Activated B cell treated with CpG ODN at 0.5 μM for 24 hours (primary cell): ENCODE data around the gene MTHFS. TPM values are rescaled to one million over a fixed set of nuclear protein-coding genes. Genes with fewer than 3 reads are reported as not detected.

Experiments
- ATAC-seq: fragments of 200-7000 bp; cut with Tn5 transposase; one replicate; pipeline ENCODE4 v1.10.0; 2021; ENCODE audit warnings: low read depth, mild to moderate bottlenecking, moderate library complexity
- CTCF ChIA-PET: fragments of 350-600 bp; sonication (Branson Sonifier 250); formaldehyde crosslinking; loops from one replicate; lab custom pipeline; 2021; ENCODE audit warnings: antibody characterized with exemption; lab: Charles Lee
- POLR2A ChIA-PET: fragments of 350-600 bp; sonication (Branson Sonifier 250); formaldehyde crosslinking; loops from one replicate; lab custom pipeline; 2021; ENCODE audit warnings: antibody characterized with exemption; lab: Charles Lee
- DNase-seq: peaks from one replicate; pipeline ENCODE4 v3.0.0; 2022
- H3K27ac Mint-ChIP-seq: one replicate; pipeline ENCODE4 v1.8.0; 2020; ENCODE audit warnings: mixed read lengths
- H3K27me3 Mint-ChIP-seq: one replicate; pipeline ENCODE4 v1.8.0; 2021; ENCODE audit warnings: mixed read lengths
- H3K36me3 Mint-ChIP-seq: one replicate; pipeline ENCODE4 v1.8.0; 2021; ENCODE audit warnings: low read depth, mixed read lengths
- H3K4me1 Mint-ChIP-seq: one replicate; pipeline ENCODE4 v1.8.0; 2021; ENCODE audit warnings: mixed read lengths
- H3K4me3 Mint-ChIP-seq: one replicate; pipeline ENCODE4 v1.8.0; 2020; ENCODE audit warnings: mild to moderate bottlenecking, mixed read lengths
- H3K9me3 Mint-ChIP-seq: one replicate; pipeline ENCODE4 v1.8.0; 2020; ENCODE audit warnings: mixed read lengths
- CTCF ChIP-seq: fragments of 200-600 bp; IDR thresholded peaks from one replicate; pipeline ENCODE4 v1.8.0; 2022; ENCODE audit warnings: antibody characterized with exemption, mild to moderate bottlenecking
- intact Hi-C: fragments of 100-400 bp; cut with micrococcal nuclease; formaldehyde crosslinking; loops from one replicate; pipeline ENCODE4 v1.15.1; 2024
- total RNA-seq: library from RNA; stranded (reverse); gene quantifications from 2 replicates; pipeline ENCODE4 v1.2.3, GENCODE V29; 2022

MTHFS gene
- total RNA-seq, 1 donor from 2014 or later, result 29.5 TPM

DNA sequence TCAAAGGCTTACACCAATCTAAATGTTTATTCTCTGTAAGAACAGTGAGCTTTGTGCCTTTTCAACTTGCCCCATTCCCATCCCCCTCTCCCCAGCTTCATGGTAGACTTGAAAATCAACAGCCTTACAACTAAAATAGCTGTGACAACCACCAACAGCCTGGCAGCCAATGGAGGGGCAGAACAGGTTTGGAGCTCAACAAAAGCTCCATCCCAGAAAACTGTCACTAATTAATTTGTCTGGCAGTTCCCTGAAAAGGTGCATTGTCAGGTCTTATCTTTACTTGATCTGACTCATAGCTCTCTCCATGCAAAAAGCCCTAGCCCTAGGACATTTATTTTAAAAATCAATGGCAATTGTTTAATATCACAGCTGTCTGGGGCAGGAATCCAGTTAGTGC, 22.6 kb downstream of the MTHFS start:
- intact Hi-C loops, result no loop called here
- Mint-ChIP-seq H3K27me3 (no peaks in the 10 kb centered on the region), H3K9me3 (peaks cover 29% of the 10 kb centered on the region), H3K27ac (no peak overlapping the region), H3K4me1 (peaks cover 7% of the 10 kb centered on the region), H3K36me3 (peaks cover 81% of the 10 kb centered on the region), H3K4me3 (no peak overlapping the region)
- no peak for DNase-seq
- CTCF ChIA-PET, result interaction anchor here (1.4 kb wide), 1 partner anchor 118 kb away, joined by 4 read pairs; no protein-coding TSS in a partner anchor
- ATAC-seq, result no peak
- POLR2A ChIA-PET, result interaction anchor here (0.6 kb wide), 1 partner anchor 85 kb away, joined by 10 read pairs; no protein-coding TSS in a partner anchor
- TF ChIP-seq CTCF, result no peak

GRCh38 chr15:79872358-79873017, 24.3 kb downstream of the MTHFS start:
- Mint-ChIP-seq H3K4me1 (peaks cover 7% of the 10 kb centered on the region), H3K27me3 (no peaks in the 10 kb centered on the region), H3K27ac (no peak overlapping the region), H3K36me3 (peaks cover 78% of the 10 kb centered on the region), H3K4me3 (no peak overlapping the region), H3K9me3 (peaks cover 25% of the 10 kb centered on the region)
- TF ChIP-seq CTCF, result no peak
- no peak for ATAC-seq
- intact Hi-C loops, result no loop called here
- ChIA-PET CTCF (interaction anchor here (0.8 kb wide), 1 partner anchor 18 kb away, joined by 5 read pairs; no protein-coding TSS in a partner anchor), POLR2A (no interaction called here)
- no peak for DNase-seq

- DNase-seq (no peak), ATAC-seq (no peak)
- peaks cover 10% of the 10 kb centered on the region for H3K4me1 Mint-ChIP-seq
- ChIA-PET POLR2A (no interaction called here), CTCF (interaction anchor here (0.8 to 2.8 kb wide), 3 partner anchors 14 to 17 kb away, joined by 3 to 13 read pairs (median 5); no protein-coding TSS in a partner anchor)
- H3K27me3 Mint-ChIP-seq, result no peaks in the 10 kb centered on the region
- TF ChIP-seq CTCF, result no peak
- peaks cover 3% of the 10 kb centered on the region for H3K9me3 Mint-ChIP-seq
- H3K4me3 Mint-ChIP-seq, result no peak overlapping the region
- intact Hi-C loops, result no loop called here
- peaks cover 65% of the 10 kb centered on the region for H3K36me3 Mint-ChIP-seq
- no peak overlapping the region for H3K27ac Mint-ChIP-seq
Observed at GRCh38 chr15:79868554-79868953, 28.3 kb downstream of the MTHFS start.

- no peaks in the 10 kb centered on the region for H3K27me3 Mint-ChIP-seq
- no peaks in the 10 kb centered on the region for H3K9me3 Mint-ChIP-seq
- H3K27ac Mint-ChIP-seq, result no peak overlapping the region
- peaks cover 56% of the 10 kb centered on the region for H3K36me3 Mint-ChIP-seq
- peaks cover 3% of the 10 kb centered on the region for H3K4me1 Mint-ChIP-seq
- ChIA-PET POLR2A (no interaction called here), CTCF (interaction anchor here (1.7 to 1.8 kb wide), 2 partner anchors 10 to 14 kb away, joined by 5 to 8 read pairs; no protein-coding TSS in a partner anchor)
- DNase-seq (no peak), ATAC-seq (no peak)
- no peak for TF ChIP-seq CTCF
- intact Hi-C loops, result no loop called here
- H3K4me3 Mint-ChIP-seq, result no peak overlapping the region
Observed at GRCh38 chr15:79863886-79864285, 32.9 kb downstream of the MTHFS start.

- Mint-ChIP-seq H3K36me3 (peaks cover 44% of the 10 kb centered on the region), H3K9me3 (no peaks in the 10 kb centered on the region), H3K4me3 (no peak overlapping the region), H3K27ac (no peak overlapping the region), H3K27me3 (no peaks in the 10 kb centered on the region), H3K4me1 (peaks cover 6% of the 10 kb centered on the region)
- ATAC-seq (no peak), DNase-seq (no peak)
- no peak for TF ChIP-seq CTCF
- intact Hi-C loops, result no loop called here
- CTCF ChIA-PET, result interaction anchor here (1.7 to 1.8 kb wide), 2 partner anchors 9 to 12 kb away, joined by 5 to 8 read pairs; no protein-coding TSS in a partner anchor
- POLR2A ChIA-PET, result no interaction called here
Observed at GRCh38 chr15:79862191-79862590, 34.6 kb downstream of the MTHFS start.
